ENCODE results near the gene NCAM2.

The NCAM2 gene

DNA sequence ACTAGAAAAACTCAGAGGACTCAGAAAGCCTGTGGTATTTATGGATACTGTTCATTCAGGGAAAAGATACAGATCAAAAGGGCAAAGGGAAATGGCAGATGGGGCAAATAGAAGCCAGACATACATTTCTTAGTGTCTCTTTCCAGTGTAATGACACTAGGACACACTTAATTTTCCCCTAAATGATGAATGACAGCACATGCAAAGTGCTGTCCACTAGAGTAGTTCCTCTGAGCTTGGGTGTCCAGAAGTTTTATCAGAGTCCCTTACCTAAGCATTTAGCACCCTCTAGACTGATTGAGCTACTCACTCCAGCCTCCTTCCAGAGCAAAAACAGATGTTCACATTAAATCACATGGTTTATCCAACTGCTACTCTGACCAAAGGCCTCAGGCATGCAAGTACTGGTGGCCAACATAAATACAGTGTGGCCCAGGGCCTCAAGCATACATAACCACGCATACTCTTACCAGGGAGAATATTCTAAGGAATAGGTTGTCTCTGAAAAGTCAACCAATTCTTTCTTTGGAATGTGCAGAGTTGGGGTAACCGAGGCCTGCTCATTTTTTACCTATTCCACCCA is 166.9 kb downstream of the NCAM2 start:
- H3K27me3 ChIP-seq (ENCODE audit: insufficient read depth, low read length, poor library complexity, severe bottlenecking), result no peaks in the 10 kb centered on the region
- H4K20me1 ChIP-seq (ENCODE audit: insufficient read depth, low read length, poor library complexity, severe bottlenecking), result no peaks in the 10 kb centered on the region
- H3K9me3 ChIP-seq (ENCODE audit: insufficient read depth, low read depth, low read length), result no peaks in the 10 kb centered on the region
- no peaks in the 10 kb centered on the region for H3K9me2 ChIP-seq (replicated peaks; ENCODE audit: low read depth, low read length)
- no peak for TF ChIP-seq EZH2phosphoT487 (IDR thresholded peaks at IDR 0.05; ENCODE audit: borderline replicate concordance)
- TF ChIP-seq, protein P1, sequence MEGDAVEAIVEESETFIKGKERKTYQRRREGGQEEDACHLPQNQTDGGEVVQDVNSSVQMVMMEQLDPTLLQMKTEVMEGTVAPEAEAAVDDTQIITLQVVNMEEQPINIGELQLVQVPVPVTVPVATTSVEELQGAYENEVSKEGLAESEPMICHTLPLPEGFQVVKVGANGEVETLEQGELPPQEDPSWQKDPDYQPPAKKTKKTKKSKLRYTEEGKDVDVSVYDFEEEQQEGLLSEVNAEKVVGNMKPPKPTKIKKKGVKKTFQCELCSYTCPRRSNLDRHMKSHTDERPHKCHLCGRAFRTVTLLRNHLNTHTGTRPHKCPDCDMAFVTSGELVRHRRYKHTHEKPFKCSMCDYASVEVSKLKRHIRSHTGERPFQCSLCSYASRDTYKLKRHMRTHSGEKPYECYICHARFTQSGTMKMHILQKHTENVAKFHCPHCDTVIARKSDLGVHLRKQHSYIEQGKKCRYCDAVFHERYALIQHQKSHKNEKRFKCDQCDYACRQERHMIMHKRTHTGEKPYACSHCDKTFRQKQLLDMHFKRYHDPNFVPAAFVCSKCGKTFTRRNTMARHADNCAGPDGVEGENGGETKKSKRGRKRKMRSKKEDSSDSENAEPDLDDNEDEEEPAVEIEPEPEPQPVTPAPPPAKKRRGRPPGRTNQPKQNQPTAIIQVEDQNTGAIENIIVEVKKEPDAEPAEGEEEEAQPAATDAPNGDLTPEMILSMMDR (conservative IDR thresholded peaks at IDR 0.05; ENCODE audit: low read length), result no peak
- no peaks in the 10 kb centered on the region for H3K4me1 ChIP-seq (ENCODE audit: insufficient read depth, low read length, poor library complexity, severe bottlenecking)
- H3K36me3 ChIP-seq (ENCODE audit: insufficient read depth, low read length), result no peaks in the 10 kb centered on the region
- H3F3A ChIP-seq (ENCODE audit: low read depth), result no peaks in the 10 kb centered on the region
- no peak overlapping the region for H2AFZ ChIP-seq (ENCODE audit: low read length)
- H3K79me2 ChIP-seq (ENCODE audit: insufficient read depth, low read length), result no peaks in the 10 kb centered on the region
- no peak overlapping the region for H3K4me3 ChIP-seq (ENCODE audit: low read length, poor library complexity, severe bottlenecking)
- no peak overlapping the region for H3K9ac ChIP-seq (ENCODE audit: low read depth, low read length, poor library complexity, severe bottlenecking)
- no peak overlapping the region for H3K4me2 ChIP-seq (ENCODE audit: low read depth, low read length, poor library complexity, severe bottlenecking)

- no peaks in the 10 kb centered on the region for H3K27me3 ChIP-seq (ENCODE audit: insufficient read depth, low read length, poor library complexity, severe bottlenecking)
- H3K79me2 ChIP-seq (ENCODE audit: insufficient read depth, low read length), result no peaks in the 10 kb centered on the region
- H2AFZ ChIP-seq (ENCODE audit: low read length), result no peak overlapping the region
- H3K4me3 ChIP-seq (ENCODE audit: low read length, poor library complexity, severe bottlenecking), result no peak overlapping the region
- H3K4me2 ChIP-seq (ENCODE audit: low read depth, low read length, poor library complexity, severe bottlenecking), result no peak overlapping the region
- no peaks in the 10 kb centered on the region for H3K9me2 ChIP-seq (replicated peaks; ENCODE audit: low read depth, low read length)
- TF ChIP-seq, protein P1 (conservative IDR thresholded peaks at IDR 0.05; ENCODE audit: low read length), result no peak
- TF ChIP-seq EZH2phosphoT487 (IDR thresholded peaks at IDR 0.05; ENCODE audit: borderline replicate concordance), result no peak
- no peaks in the 10 kb centered on the region for H3F3A ChIP-seq (ENCODE audit: low read depth)
- no peak overlapping the region for H3K9ac ChIP-seq (ENCODE audit: low read depth, low read length, poor library complexity, severe bottlenecking)
- H3K36me3 ChIP-seq (ENCODE audit: insufficient read depth, low read length), result no peaks in the 10 kb centered on the region
- no peaks in the 10 kb centered on the region for H3K9me3 ChIP-seq (ENCODE audit: insufficient read depth, low read depth, low read length)
- no peaks in the 10 kb centered on the region for H4K20me1 ChIP-seq (ENCODE audit: insufficient read depth, low read length, poor library complexity, severe bottlenecking)
- H3K4me1 ChIP-seq (ENCODE audit: insufficient read depth, low read length, poor library complexity, severe bottlenecking), result no peaks in the 10 kb centered on the region
These were observed 176.5 kb downstream of the NCAM2 start for GRCh38 chr21:21174676-21175075.

GRCh38 chr21:21175798-21176334 is 177.7 kb downstream of the NCAM2 start:
- H3K9ac ChIP-seq (ENCODE audit: low read depth, low read length, poor library complexity, severe bottlenecking), result no peak overlapping the region
- no peaks in the 10 kb centered on the region for H4K20me1 ChIP-seq (ENCODE audit: insufficient read depth, low read length, poor library complexity, severe bottlenecking)
- no peak overlapping the region for H3K4me3 ChIP-seq (ENCODE audit: low read length, poor library complexity, severe bottlenecking)
- TF ChIP-seq EZH2phosphoT487 (IDR thresholded peaks at IDR 0.05; ENCODE audit: borderline replicate concordance), result no peak
- TF ChIP-seq, protein P1 (conservative IDR thresholded peaks at IDR 0.05; ENCODE audit: low read length), result no peak
- no peaks in the 10 kb centered on the region for H3K79me2 ChIP-seq (ENCODE audit: insufficient read depth, low read length)
- no peaks in the 10 kb centered on the region for H3K9me2 ChIP-seq (replicated peaks; ENCODE audit: low read depth, low read length)
- H2AFZ ChIP-seq (ENCODE audit: low read length), result peak overlapping the region; percentile 25; the same call in 1 of the 2 replicates
- no peak overlapping the region for H3K4me2 ChIP-seq (ENCODE audit: low read depth, low read length, poor library complexity, severe bottlenecking)
- H3K4me1 ChIP-seq (ENCODE audit: insufficient read depth, low read length, poor library complexity, severe bottlenecking), result no peaks in the 10 kb centered on the region
- no peaks in the 10 kb centered on the region for H3F3A ChIP-seq (ENCODE audit: low read depth)
- H3K27me3 ChIP-seq (ENCODE audit: insufficient read depth, low read length, poor library complexity, severe bottlenecking), result no peaks in the 10 kb centered on the region
- H3K9me3 ChIP-seq (ENCODE audit: insufficient read depth, low read depth, low read length), result no peaks in the 10 kb centered on the region
- no peaks in the 10 kb centered on the region for H3K36me3 ChIP-seq (ENCODE audit: insufficient read depth, low read length)

Measured in Loucy (cell line).